ENCODE measurements around the gene SPAG16. TPM values are rescaled to one million over a fixed set of nuclear protein-coding genes. Genes with fewer than 3 reads are reported as not detected.

The SPAG16 gene
- total RNA-seq, 4 donors from 2014 or later, result 5.0 to 73.8 (median 21.6) TPM

DNA sequence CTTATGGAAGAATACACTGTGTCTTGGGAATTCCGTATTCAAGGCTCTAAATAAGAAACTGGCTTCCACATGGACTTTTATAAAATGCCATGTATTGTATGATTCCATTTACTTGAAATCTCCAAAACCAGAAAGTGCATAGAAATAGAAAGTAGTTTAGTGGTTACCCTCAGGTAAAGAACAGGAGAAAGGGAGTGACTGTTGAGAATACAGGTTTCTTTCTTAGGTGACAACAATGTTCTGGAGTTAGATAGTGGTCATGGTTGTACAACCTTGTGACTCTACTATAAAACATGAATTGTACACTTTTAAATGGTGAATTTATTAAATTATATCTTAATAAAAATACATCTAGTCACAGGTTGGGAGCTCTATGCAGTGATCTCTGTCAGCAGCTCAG lies 481.8 kb downstream of the SPAG16 start:
- DNase-seq, result no peak
- Histone ChIP-seq H3K4me1 (no peaks in the 10 kb centered on the region), H3K4me3 (no peak overlapping the region), H3K27me3 (no peaks in the 10 kb centered on the region), H3K9me3 (no peaks in the 10 kb centered on the region), H3K36me3 (no peaks in the 10 kb centered on the region), H3K27ac (no peak overlapping the region)
- TF ChIP-seq POLR2A (IDR thresholded peaks at IDR 0.05), result no peak
- TF ChIP-seq, protein P1, sequence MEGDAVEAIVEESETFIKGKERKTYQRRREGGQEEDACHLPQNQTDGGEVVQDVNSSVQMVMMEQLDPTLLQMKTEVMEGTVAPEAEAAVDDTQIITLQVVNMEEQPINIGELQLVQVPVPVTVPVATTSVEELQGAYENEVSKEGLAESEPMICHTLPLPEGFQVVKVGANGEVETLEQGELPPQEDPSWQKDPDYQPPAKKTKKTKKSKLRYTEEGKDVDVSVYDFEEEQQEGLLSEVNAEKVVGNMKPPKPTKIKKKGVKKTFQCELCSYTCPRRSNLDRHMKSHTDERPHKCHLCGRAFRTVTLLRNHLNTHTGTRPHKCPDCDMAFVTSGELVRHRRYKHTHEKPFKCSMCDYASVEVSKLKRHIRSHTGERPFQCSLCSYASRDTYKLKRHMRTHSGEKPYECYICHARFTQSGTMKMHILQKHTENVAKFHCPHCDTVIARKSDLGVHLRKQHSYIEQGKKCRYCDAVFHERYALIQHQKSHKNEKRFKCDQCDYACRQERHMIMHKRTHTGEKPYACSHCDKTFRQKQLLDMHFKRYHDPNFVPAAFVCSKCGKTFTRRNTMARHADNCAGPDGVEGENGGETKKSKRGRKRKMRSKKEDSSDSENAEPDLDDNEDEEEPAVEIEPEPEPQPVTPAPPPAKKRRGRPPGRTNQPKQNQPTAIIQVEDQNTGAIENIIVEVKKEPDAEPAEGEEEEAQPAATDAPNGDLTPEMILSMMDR (IDR thresholded peaks at IDR 0.05), result no peak
- intact Hi-C loops (cut with DNase I; ENCODE audit: low total_unique reads), result no loop called here

- Histone ChIP-seq H3K9me3 (no peaks in the 10 kb centered on the region), H3K27ac (no peak overlapping the region), H3K27me3 (no peaks in the 10 kb centered on the region), H3K36me3 (no peaks in the 10 kb centered on the region), H3K4me3 (no peak overlapping the region), H3K4me1 (no peaks in the 10 kb centered on the region)
- intact Hi-C loops (cut with DNase I; ENCODE audit: low total_unique reads), result no loop called here
- no peak for DNase-seq
- TF ChIP-seq, protein P1 (IDR thresholded peaks at IDR 0.05), result no peak
- TF ChIP-seq POLR2A (IDR thresholded peaks at IDR 0.05), result no peak
Measured at GRCh38 chr2:213766465-213766901, 482.2 kb downstream of the SPAG16 start.

GRCh38 chr2:213787869-213788268 lies 503.6 kb downstream of the SPAG16 start:
- Histone ChIP-seq H3K27me3 (no peaks in the 10 kb centered on the region), H3K27ac (no peak overlapping the region), H3K4me3 (no peak overlapping the region), H3K9me3 (no peaks in the 10 kb centered on the region), H3K4me1 (no peaks in the 10 kb centered on the region), H3K36me3 (no peaks in the 10 kb centered on the region)
- DNase-seq, result no peak
- TF ChIP-seq, protein P1 (IDR thresholded peaks at IDR 0.05), result no peak
- no peak for TF ChIP-seq POLR2A (IDR thresholded peaks at IDR 0.05)
- intact Hi-C loops (cut with DNase I; ENCODE audit: low total_unique reads), result no loop called here

DNA sequence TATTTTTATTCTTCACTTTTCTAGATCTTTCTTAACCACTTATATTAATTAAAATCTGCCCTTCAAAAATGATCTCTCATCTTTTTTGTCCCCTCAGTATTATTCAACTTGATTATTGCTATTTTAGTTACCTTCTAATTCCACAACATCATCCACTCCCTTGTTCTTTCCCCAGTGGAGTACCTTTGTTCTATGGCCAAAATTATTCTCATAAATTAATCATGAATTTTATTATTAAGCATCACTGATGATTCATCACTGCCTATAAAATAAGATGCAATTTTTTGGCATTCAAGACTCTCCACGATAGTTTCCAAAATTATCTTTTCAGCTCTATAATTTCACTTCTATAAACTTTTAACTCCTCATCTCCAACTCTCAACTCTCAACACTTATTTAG lies 505.7 kb downstream of the SPAG16 start:
- H3K4me3 ChIP-seq, result no peak overlapping the region
- no peak for TF ChIP-seq POLR2A (IDR thresholded peaks at IDR 0.05)
- TF ChIP-seq, protein P1 (IDR thresholded peaks at IDR 0.05), result no peak
- intact Hi-C loops (cut with DNase I; ENCODE audit: low total_unique reads), result no loop called here
- H3K36me3 ChIP-seq, result no peaks in the 10 kb centered on the region
- no peaks in the 10 kb centered on the region for H3K27me3 ChIP-seq
- H3K4me1 ChIP-seq, result no peaks in the 10 kb centered on the region
- no peak for DNase-seq
- H3K9me3 ChIP-seq, result no peaks in the 10 kb centered on the region
- no peak overlapping the region for H3K27ac ChIP-seq

GRCh38 chr2:213792045-213792444 lies 507.8 kb downstream of the SPAG16 start:
- Histone ChIP-seq H3K4me3 (no peak overlapping the region), H3K4me1 (no peaks in the 10 kb centered on the region), H3K9me3 (no peaks in the 10 kb centered on the region), H3K27me3 (no peaks in the 10 kb centered on the region), H3K36me3 (no peaks in the 10 kb centered on the region), H3K27ac (no peak overlapping the region)
- TF ChIP-seq POLR2A (IDR thresholded peaks at IDR 0.05), result no peak
- TF ChIP-seq, protein P1 (IDR thresholded peaks at IDR 0.05), result no peak
- intact Hi-C loops (cut with DNase I; ENCODE audit: low total_unique reads), result no loop called here
- DNase-seq, result no peak
